HG02870 (cell line): ENCODE results near the gene NDUFA8.

Experiments used
- ATAC-seq: cut with Tn5 transposase; IDR thresholded peaks from one replicate; pipeline ENCODE4 v1.9.1; 2021; ENCODE audit warnings: mild to moderate bottlenecking, moderate library complexity; ENCODE audit not compliant: unreplicated experiment

NDUFA8 gene

DNA sequence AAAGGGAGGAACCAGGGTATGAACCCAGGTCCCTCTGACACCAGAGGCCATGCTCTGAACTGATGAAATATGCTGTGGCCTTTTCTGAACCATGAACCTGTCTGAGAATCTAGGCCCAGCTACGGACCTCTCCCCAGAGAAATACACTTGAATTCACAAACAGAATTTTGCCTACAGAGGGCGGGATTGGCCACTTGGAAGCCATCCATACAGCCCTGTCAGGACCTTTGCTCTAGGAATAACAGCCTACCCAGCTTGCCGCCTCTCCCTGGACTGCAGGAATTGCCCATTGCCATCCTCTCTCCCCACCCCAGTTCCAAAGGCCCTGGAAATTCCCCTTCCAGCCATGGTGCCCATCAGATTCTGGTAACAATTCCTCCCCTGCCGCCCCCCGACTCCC, 26.7 kb upstream of the NDUFA8 start:
- ATAC-seq, result no peak

DNA sequence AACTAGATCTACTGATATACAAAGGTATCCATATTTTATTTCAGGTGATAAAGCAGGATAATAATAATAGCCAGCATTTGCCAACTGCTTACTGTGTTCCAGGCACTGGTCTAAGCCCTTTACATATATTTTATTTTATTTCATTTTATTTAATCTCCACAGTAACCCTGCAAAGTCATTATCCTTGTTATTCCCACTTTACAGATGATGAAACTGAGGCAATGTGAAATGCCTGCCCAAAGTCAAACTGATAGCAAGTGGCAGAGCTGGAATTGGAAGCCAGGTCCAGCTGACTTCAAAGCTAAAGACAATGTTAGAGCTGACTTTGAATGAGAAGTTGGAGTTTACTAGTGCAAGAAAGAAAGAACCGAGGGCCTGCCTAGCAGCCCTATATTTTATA, 25.0 kb upstream of the NDUFA8 start:
- ATAC-seq, result no peak

DNA sequence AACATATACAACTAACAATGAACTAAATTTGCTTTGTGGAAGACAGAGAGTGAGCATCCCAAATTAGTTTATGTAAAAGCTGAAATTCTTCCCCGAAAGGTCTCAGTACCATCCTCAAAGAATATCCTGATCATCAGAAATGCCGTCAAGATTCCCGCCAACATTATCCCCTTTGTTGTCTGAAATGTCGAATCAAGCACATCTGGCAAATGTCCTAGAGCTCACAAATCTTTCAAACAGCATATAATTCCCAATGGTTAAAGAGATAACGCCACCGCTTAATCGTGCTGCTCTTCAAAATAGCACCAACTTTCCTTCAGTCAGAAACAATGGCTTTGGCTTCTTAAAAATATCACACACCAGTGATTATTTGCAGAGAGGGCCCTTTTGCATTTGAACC, 23.9 kb upstream of the NDUFA8 start:
- ATAC-seq, result no peak

DNA sequence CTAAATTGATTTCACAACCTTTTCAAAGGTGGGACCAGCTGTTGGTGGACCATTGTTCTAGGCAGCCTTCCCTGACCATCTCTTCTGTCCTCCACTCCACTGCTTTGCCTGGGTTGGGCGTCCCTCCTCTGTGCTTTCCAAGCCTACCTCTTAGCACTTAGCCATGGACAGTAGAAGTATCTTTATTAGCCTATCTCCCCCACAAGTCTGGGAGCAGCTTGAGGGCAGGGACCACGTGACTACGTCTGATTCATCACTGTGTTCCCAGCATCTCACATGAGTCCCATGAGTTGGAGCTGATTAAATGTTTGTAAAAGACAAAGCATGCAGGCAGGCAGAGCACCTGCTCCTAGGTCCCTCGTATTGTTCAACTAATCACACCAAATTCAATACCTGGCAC, 21.1 kb upstream of the NDUFA8 start:
- no peak for ATAC-seq

DNA sequence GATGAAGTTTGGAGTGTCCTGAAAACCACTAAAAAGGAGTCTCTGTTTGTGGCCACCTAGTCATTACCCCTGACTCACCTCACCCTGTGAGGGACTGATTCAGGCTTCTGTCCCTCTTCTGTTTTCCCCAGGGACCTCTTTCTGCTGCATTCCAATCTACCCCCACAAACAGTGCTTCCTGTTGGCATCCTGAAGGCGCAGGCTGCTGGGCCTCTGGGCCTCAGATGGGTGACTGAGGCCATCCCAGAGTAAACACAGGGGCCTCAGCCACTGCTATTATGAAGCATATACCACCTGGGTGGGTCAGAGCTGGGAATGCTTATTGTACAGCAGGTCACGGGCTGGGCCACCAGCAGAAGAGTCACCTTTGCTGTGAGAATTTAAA, 20.1 kb upstream of the NDUFA8 start:
- ATAC-seq, result no peak

DNA sequence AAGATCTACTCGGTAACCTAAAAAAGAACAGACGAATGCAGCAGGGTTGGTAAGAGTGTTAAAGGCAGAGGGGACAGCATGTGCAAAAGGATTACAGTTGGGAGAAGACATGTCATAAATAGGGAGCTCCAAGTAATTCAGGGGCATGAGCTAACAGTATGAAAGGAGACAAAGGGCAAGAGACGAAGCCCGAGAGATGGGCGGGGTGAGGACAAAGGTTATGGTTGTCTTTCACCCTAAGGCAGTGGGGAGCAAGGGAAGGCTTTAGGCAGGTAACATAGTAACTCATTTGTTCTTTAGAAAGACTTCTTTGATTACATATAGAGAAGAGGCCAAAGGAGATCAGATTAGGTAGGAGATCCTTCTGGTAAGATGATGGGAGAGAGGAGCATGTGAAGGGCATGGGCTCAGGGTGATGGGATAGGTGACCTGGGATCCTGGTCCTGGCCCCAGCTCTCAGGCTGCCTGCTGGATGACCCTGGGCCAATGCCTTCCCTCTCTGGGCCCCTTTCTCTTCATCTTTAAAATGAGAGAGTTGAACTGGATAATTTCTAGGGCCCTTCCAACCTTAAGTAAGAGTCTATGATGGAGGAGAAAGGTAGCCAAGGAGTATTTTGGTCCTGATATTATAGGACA, 19.6 kb upstream of the NDUFA8 start:
- no peak for ATAC-seq

DNA sequence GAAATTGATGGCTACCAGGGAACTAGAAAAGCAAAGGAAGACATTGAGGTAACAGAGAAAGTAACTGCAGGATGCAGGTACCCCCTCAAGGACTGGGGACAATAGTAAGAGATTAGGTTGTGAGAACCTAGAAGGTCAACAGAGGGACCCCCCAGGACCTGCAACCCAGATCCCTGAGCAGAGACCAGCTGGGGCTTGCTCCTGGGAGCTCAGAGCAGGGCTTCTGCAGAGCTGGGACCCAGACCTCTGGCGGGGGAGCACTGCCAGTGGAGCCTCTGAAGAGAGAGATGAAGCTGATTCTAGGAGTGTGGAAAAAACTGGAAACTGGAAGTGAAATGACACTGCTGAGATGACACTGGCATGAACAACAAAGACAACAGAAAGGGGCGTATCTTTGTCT, 17.3 kb upstream of the NDUFA8 start:
- ATAC-seq, result no peak

DNA sequence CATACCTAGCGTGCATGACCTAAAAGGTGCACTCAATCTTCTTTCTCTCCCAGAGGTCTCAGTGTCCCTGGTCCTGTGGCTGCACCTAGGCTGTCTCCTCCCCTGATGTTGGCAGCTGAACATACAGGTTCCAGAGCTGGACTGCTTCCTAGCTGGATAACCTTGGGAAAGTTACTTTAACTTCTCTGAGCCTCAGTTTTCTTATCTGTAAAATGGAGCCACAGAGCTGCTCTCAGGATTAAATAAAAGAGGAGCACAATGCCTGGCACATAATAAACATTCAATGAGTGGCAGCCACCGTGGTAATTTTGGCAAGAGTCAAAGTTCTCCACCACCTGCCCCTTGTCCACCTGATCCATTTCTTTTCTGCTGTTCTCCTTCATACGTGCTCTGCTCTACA, 14.1 kb upstream of the NDUFA8 start:
- no peak for ATAC-seq

DNA sequence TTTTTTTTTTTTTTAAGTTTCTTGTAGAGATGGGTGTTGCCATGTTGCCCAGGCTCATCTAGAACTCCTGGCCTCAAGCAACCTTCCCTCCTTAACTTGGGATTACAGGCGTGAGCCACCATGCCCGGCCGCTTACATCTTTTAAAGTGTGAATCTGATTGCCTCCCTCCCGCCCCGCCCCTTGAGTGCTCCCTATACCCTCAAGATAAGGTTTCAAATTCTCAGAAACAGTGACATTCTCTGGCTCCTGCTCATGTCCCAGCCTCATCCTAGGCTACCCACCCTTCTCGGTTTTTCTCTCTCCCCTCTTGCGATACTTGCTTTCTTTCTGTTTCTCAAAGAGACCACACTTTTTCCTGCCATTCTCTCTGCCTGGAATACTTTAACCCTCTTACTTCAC, 12.6 kb upstream of the NDUFA8 start:
- ATAC-seq, result no peak

DNA sequence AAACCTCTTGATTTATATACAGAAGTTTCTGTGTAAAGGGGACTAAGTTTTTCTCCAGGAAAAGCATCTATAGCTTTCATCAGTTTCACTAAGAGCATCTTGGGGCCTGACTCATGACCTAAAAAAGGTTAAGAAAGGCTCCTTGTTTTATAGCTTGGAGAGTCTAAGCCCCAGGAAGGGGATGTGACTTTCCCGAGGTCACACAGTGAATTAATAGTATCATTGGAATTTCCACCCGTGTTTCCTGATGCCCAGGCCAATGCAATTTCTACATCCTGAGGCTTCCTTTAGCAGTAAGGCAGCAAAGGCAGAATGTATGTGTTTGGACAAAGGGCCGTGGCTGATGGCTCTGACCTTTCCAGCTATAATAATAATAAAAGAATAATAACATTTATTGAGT, 8.8 kb upstream of the NDUFA8 start:
- ATAC-seq, result no peak

DNA sequence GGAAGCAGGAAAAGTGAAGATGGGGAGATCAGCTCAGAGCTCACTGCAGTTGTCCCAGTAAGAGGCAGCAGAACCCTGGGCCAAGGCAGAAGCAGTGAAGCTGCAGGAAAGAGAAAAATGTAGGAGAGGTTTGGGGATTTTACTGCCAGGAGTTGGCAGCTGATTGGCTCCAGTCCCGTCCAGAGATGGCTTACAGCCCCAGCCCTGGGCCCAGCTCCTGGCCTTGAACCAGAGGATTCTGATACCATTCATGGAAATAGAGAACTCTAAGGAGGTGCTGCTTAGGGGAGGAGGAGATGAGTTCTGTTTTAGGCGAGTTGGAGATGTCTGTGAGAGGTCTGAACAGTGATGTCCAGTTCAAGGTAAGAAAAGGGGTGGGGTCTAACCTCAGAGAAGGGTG, 4.7 kb upstream of the NDUFA8 start:
- no peak for ATAC-seq

DNA sequence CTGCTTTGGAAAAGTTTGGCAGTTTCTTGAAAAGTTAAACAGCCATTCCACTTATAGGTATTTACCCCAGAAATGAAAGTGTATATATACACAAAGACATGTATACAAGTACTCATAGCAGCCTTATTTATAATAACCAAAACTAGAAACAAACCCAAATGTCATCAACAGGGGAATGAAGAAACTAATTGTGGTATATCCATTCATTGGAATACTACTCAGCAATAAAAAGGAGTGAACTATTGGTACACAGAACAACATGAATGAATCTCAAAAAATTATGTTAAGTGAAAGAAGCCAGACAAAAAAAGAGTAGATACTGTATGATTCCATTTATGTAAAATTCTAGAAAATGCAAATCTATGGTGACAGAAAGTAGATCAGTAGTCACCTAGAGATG, 2.8 kb upstream of the NDUFA8 start:
- ATAC-seq, result no peak

DNA sequence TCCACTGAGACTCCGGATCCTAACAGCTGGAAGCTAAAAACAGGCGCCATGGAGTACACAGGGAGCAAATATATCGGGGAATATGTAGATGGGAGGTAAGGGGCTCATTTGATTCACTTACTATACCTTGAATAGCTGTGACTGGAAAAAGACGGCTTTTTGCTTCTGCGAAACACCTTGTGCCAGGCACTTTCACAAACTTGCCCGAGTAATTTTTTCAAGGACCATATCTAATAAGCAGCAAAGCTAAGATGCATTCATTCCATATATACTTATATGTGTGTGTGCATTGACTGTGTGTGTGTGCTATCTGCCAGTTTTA, 307 bp upstream of the NDUFA8 start:
- no peak for ATAC-seq

DNA sequence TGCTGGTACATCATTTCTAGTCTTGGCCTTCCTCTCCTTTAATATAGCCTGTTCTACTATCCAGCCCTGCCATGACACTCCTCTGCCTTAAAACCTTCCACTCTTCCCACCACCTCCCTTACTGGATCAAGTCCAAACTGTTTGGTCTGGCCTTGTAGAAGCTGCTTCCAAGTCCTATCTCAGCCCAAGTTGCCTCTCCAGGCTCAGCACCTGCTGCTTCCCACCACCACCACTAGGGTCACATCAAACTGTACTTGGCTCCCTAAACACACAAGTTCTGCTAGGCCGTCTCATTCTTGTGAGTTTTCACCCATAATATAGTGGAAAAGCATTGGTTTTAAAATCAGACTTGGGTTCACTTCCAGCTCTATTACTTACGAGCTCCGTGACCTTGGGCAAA, 1.4 kb downstream of the NDUFA8 start:
- peak; percentile 47 for ATAC-seq

DNA sequence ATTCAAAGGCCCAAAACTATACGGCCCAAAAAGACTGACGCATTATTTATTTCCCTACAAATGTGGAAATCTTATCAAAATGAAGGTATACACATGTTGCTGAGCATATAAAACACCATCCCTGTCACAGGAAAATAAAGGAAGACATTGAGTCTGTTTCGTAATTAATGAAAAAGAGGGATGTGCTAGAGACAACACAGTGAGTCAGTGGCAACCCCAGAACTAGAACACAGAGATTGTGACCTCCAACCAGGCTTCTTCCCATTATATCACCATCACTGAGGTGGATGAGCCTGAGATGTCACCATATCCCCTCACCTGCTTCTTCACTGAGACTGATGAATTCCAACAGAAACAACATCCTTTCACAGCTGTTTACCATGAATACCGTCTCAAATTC, 3.8 kb downstream of the NDUFA8 start:
- no peak for ATAC-seq

DNA sequence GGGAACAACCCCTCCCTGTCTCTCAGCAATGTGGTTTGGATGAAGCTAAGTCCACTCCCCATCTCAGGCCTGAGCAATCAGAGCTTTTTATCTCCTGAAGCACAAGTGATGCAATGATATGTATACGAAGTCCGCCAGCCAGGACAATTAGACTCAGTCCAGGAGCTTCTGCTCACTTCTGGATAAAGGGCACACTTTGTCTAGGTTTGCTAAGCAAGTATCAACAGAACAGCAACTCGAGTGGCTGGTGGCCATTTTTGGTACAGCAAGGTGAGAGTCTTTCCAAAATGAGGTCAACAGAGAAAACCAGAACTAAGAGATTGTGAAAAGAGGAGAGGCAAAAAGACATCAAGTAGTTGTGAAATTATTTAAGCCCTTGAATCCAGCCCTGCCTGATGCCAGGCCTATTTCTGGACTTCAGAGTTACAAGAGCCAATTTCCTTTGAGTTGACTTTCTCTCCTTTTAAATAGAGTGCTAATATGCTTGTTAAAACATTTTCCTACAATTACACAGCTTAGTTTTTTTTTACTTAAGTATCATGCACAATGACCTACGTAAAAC, 8.2 kb downstream of the NDUFA8 start:
- ATAC-seq, result no peak

DNA sequence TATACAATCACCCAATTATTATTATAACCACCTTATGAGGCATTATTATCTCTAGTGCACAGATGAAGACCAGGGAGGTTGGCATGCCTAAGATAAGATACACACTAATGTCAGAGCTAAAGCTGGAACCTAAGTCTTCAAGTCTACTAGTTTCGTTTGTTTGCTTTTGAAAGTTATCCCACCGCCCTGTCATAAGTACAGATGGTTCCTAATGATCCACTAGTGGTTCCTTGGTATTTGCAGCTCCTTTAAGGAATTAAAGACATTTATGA, 14.1 kb downstream of the NDUFA8 start:
- no peak for ATAC-seq

DNA sequence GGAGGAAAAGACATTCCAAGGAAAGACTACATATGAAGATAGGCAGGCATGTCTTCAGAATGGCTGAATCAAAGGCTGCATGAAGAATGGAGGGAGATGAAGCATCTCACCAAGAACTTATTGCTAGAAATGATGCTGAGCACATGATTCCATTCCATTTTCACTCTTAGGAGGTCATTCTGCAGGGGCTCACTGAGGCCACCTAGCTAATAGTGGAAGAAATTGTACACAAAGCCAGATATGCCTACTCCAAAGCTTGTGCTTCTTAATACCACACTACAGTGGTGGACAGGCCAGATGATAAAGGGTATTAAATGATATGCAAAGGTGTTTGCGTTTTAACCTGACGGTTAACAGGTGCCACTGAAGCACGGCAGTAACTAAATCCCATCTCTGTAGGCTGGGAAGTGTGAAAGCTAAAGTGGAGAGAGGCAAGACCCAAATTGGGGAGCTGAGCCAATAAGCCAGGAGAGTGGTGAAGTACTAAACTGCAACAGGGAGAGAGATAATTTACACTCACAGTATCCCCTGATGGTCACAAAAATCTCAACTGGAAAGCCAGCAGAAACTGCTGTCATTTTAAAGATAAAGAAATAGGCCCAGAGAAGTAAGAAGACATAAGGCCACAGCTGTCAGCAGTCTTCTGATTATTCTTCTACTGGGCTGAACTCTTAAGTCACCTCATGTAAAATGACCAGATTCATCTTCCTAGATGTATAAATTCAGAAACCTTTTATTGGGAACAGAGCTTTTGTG, 14.6 kb downstream of the NDUFA8 start:
- ATAC-seq, result no peak

DNA sequence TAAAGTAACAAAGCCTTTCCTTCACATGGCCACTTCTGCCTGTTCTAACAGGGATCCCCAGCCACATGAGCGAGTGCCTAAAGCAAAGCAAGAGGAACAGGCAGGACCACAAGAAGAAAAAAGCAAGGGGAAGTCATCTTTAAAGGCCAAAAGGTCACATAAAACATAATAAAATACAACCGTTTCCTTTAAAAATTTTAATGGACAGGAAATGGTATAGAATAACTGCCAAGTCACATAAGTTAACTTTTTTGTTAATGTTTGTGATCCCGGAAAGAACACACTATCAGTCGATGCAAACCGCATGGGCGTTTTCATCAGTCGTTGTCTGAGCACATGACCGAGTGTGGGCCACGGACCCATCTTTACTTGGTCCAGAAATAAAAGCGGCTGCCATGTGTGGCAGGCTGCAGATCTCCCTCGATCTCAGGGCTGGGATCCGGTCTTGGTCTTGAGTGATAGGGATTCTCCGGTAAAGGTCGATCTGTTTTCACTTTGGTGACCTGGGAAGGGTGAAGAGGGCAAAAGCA, 15.6 kb downstream of the NDUFA8 start:
- no peak for ATAC-seq

DNA sequence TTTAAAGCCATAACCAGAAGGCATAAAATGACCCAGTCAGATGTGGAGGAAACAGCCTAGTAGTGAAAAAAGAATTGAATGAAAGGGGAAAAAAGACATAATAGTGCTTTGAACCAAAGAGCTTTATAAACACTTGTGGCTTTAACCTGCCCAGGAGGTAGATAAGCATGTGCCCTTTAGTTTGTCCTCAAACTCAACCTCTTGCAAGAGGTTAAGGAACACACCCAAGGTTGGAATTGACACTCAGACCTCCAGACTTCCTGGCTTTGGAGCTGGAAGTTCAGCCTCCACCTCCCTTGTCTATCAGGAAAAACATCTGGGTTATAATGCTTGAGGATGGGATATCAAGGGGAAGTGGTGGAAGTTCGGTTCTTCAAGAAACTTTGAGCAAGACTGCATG, 16.3 kb downstream of the NDUFA8 start:
- no peak for ATAC-seq

DNA sequence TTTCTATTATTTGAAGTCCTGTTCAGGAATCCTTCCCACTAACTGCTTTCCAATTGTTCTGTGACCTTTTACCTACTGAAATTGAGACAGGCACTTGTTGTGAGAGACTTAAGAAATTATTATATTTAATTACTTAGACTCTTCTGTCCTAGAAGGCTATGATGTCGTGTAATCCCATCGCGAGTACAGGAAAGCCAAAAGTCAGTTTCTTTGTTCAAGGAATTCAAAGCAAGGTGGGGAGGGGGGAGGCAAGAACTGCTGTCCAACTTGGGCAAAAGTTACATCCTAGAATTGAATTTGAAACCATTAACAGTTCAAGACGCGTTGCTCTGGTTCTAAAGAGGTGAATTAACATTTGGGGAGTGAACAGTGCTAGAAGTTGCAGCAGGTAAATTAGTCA, 17.9 kb downstream of the NDUFA8 start:
- ATAC-seq, result no peak

DNA sequence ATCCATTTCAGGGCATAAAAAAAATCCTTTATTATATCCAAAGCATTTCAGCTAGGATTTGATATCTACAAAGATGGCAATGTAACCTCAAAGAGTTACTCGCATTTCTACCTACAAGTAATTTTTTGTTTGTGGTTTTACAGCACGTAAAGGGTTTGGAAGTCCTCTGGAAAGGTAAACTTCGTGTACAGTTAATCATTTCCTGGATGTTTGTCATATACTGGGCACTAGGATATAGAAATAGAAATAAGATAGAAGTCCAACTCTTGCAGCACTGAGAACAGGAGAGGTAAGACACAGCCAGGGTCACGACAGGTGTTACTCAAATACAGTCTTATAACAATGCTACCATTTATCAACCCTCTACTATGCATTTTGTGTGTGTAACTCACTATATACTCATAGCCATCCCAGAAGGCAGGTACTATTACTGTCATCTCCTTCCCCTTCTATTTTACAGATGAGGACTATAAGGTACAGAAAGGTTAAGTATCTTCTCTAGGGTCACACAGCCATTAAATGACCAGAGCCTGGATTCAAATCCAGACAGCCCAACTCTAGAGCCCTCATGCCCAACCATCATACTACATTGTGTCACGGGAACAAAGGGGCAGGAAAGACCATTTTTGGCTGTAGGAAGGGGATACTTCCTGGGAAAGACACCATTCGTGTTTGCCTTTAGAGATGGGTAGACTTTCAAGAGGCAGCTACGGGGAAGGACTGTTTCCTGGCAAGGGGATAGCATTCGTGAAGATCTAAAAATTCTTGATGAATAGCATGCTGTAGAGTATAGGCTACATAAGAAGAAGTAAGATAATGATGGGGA, 19.0 kb downstream of the NDUFA8 start:
- ATAC-seq, result no peak
